Measurements from ENCODE around the gene FAM13C. TPM values are rescaled to one million over a fixed set of nuclear protein-coding genes. Genes with fewer than 3 reads are reported as not detected.

The FAM13C gene
- total and polyA plus RNA-seq, 9 of the 15 experiments (the other 6 are each of a cell fraction or from before 2014, with no cell fraction given), result not detected

GRCh38 chr10:59391060-59391459 lies 28.7 kb upstream of the FAM13C start:
- WGBS (ENCODE audit: insufficient coverage, low coverage, missing lambda C conversion rate), result 2% methylated on average over 2 of the region's 2 CpGs
- no peaks in the 10 kb centered on the region for H3K4me1 ChIP-seq (replicated peaks in 1 of 2; ENCODE audit: control insufficient read depth in 2 of 2, insufficient read depth in 2 of 2, low read length in 2 of 2)
- FAIRE-seq (no peak), ATAC-seq (no peak), DNase-seq (ENCODE audit: extremely low read depth in 1 of 4, low spot score in 3 of 4) (no peak)
- H3K27me3 ChIP-seq (ENCODE audit: control insufficient read depth in 2 of 2, insufficient read depth in 2 of 2, low read length in 2 of 2), result no peaks in the 10 kb centered on the region
- ChIA-PET POLR2A (no interaction called here), CTCF (ENCODE audit: low intra/inter-chr PET ratio) (no interaction called here)
- no peak overlapping the region for H3K4me2 ChIP-seq (ENCODE audit: insufficient read depth, low read length)
- no peaks in the 10 kb centered on the region for H4K20me1 ChIP-seq (replicated peaks; ENCODE audit: control insufficient read depth, insufficient read depth, low read length)
- no peaks in the 10 kb centered on the region for H3K79me2 ChIP-seq (ENCODE audit: control insufficient read depth, insufficient read depth, low read length)
- no peak overlapping the region for H2AFZ ChIP-seq (ENCODE audit: low read depth, low read length)
- H3K27ac ChIP-seq (ENCODE audit: extremely low read depth, low read depth, low read length), result no peak overlapping the region
- no peaks in the 10 kb centered on the region for H3K9me3 ChIP-seq (replicated peaks; ENCODE audit: control insufficient read depth, insufficient read depth, low read depth, low read length)
- in situ Hi-C loops (cut with MboI) (no loop called here), intact Hi-C loops (cut with micrococcal nuclease) (no loop called here)
- no peak overlapping the region for H3K4me3 ChIP-seq
- TF ChIP-seq ZNF511 (CRISPR knock-in tag; IDR thresholded peaks at IDR 0.05) (no peak), BRD9 (IDR thresholded peaks at IDR 0.05; ENCODE audit: low read depth, partially characterized antibody) (no peak)
- BruUV-seq (replicated peaks), result no TSS peak
- no peak overlapping the region for H3K9ac ChIP-seq (ENCODE audit: insufficient read depth in 1 of 2, low read depth in 2 of 2, low read length in 2 of 2)
- no peaks in the 10 kb centered on the region for H3K9me1 ChIP-seq (ENCODE audit: control insufficient read depth, insufficient read depth, low read length)
- H3K36me3 ChIP-seq (ENCODE audit: control insufficient read depth, insufficient read depth, low read length), result no peaks in the 10 kb centered on the region

GRCh38 chr10:59388671-59388976 lies 26.3 kb upstream of the FAM13C start:
- Histone ChIP-seq H3K27me3 (ENCODE audit: control insufficient read depth in 2 of 2, insufficient read depth in 2 of 2, low read length in 2 of 2) (no peaks in the 10 kb centered on the region), H3K4me2 (ENCODE audit: insufficient read depth, low read length) (no peak overlapping the region), H3K9me1 (ENCODE audit: control insufficient read depth, insufficient read depth, low read length) (no peaks in the 10 kb centered on the region), H3K9me3 (replicated peaks; ENCODE audit: control insufficient read depth, insufficient read depth, low read depth, low read length) (no peaks in the 10 kb centered on the region), H2AFZ (ENCODE audit: low read depth, low read length) (no peak overlapping the region), H3K4me1 (replicated peaks in 1 of 2; ENCODE audit: control insufficient read depth in 2 of 2, insufficient read depth in 2 of 2, low read length in 2 of 2) (no peaks in the 10 kb centered on the region), H3K4me3 (no peak overlapping the region), H3K79me2 (ENCODE audit: control insufficient read depth, insufficient read depth, low read length) (no peaks in the 10 kb centered on the region), H4K20me1 (replicated peaks; ENCODE audit: control insufficient read depth, insufficient read depth, low read length) (no peaks in the 10 kb centered on the region), H3K36me3 (ENCODE audit: control insufficient read depth, insufficient read depth, low read length) (no peaks in the 10 kb centered on the region), H3K9ac (ENCODE audit: insufficient read depth in 1 of 2, low read depth in 2 of 2, low read length in 2 of 2) (no peak overlapping the region), H3K27ac (ENCODE audit: extremely low read depth, low read depth, low read length) (no peak overlapping the region)
- ATAC-seq, result no peak
- intact Hi-C loops (cut with micrococcal nuclease), result no loop called here
- TF ChIP-seq TCF3 (CRISPR knock-in tag; IDR thresholded peaks at IDR 0.05) (no peak), MAFF (IDR thresholded peaks at IDR 0.05; ENCODE audit: low read length) (no peak), CBX8 (IDR thresholded peaks at IDR 0.05; ENCODE audit: borderline replicate concordance, extremely low read depth, low read depth, low read length, poor library complexity, severe bottlenecking) (no peak), MCM7 (IDR thresholded peaks at IDR 0.05) (no peak), YBX1 (IDR thresholded peaks at IDR 0.05) (no peak), NFE2 (IDR thresholded peaks at IDR 0.05; ENCODE audit: low read depth) (no peak)
- in situ Hi-C loops (cut with MboI), result no loop called here
- no TSS peak for BruUV-seq (replicated peaks)
- CTCF ChIA-PET (ENCODE audit: low intra/inter-chr PET ratio), result no interaction called here
- WGBS (ENCODE audit: insufficient coverage, low coverage, missing lambda C conversion rate), result 0% methylated on average over 1 of the region's 1 CpG
- no peak for FAIRE-seq
- POLR2A ChIA-PET, result no interaction called here
- DNase-seq (ENCODE audit: extremely low read depth in 1 of 4, low spot score in 3 of 4), result no peak
